AML-193 (cell line): ENCODE measurements around the gene VTI1A.
"Not testable (repeated sequence)": the region's sequence is repeated elsewhere in the genome, so short reads cannot be mapped to it uniquely, and the experiment has no call there.

Source experiments
- DNase-seq, 2 experiments: peaks; one replicate each; lab custom pipeline; 2025; lab: John Stamatoyannopoulos, UW

VTI1A gene

DNA sequence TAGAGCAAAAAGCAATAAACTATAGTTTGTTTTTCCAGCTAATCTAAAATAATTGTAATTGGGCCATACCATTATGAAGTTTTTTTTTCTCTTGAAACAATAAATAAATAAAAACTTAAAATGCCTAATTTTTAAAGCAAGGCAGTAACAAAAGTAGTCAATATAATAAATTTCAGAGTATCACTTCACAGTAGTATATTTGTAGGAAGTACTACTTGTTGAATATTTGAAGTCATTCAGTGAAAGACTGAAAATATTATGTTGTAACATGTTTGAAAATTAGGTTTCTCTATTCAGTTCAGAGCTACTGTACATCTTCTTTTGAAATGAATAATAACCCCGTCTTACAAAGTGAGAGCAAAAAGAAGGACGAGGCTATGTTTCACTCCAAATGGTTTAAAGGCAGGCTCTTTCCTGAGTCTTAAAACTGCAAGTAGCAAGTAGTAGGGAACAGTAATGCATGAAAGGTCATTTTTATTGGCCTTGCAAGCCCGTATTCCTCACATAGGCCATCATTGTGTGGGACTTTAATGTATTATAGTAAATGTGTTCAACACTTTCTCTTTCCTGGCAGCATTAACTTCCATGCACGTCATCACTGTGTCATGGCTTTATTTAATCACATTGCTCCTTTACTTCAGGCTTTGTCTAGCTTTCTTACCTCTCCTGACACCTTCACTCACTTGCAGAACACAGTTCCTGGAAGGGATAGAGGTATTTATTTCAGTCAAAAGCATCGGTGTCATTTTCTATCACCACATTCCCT is 141.4 kb downstream of the VTI1A start:
- no peak for DNase-seq

DNA sequence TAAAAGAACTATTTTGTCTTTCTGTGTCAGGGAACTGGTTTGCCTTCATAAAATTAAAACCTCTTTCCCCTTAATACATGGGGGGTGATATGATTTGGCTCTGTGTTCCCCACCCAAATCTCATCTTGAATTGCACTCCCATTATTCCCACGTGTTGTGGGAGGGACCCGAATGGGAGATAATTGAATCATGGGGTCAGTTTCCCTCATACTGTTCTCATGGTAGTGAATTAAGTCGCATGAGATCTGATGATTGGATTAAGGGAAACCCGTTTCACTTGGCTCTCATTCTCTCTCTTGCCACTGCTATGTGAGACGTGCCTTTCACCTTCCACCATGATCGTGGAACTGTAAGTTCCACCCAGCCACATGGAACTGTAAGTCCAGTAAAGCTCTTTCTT is 142.1 kb downstream of the VTI1A start:
- DNase-seq = no peak

DNA sequence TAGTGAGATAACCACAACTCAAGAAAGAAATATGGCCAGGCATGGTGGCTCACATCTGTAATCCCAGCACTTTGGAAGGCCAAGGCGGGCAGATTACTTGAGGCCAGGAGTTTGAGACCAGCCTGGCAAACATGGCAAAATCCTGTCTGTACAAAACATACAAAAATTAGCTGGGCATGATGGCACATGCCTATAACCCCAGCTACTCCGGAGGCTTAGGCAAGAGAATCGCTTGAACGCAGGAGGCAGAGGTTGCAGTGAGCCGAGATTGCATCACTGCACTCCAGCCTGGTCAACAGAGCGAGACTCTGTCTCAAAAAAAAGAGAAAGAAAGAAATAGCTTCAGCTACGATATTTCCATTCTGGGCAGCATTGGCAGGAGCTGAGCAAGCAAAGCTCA is 143.8 kb downstream of the VTI1A start:
- DNase-seq = not testable (repeated sequence)

DNA sequence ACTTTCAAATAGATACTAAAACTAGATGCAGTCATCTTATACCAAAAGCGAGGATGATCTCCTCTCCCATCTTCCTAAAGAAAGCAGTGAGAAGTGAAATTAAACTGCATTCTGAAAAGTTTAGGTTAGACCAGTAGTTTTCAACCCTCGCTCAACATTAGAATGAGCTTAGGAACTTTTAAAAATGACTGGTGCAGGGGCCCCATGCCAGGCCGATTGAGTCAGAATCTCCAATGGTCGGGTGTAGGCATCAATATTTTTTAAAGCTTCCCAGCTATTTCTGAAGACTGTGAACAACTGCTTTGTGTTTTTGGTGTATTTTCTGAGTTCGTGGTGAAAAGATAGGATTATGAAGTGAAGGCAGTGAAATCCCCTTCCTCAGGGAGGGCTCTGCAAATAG is 146.0 kb downstream of the VTI1A start:
- no peak for DNase-seq

DNA sequence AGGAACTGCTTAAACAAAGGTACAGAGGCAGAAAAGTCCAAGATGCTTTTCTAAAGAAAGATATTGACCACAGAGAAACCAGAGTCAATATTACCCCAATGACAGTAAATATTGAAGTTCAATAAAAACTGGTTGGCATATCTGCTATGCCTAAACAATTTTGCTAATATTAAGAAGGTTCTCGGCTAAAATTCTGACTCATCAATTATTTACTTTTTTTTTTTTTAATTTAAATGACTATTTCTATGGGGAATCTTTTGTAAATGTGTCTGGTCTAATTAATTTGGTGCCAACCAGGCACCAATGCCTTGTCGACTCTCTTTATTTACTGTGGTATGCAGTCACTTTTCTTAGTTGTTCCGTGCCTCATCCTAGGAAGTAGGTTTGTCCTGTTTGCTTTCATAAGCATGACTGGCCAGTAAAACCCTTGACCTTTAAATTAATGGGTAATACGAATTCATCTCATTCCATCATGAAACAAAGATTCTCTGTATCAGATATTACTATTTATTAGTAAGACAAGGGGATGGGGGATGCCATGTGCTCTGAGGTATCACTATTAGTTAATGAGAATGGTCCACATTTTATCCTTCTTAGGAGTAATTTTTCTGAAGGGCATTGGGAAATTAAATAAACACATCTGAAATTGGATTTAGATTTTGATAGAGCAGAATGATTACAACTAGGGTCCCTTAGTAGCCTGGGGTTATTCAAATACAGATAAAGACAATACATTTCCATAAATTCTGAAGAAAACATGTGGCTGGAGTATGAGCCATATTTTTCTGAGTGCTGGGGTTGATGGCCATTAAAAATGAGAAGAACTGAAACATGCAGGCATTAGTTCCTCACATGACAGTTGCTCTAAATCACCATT is 154.4 kb downstream of the VTI1A start:
- DNase-seq = no peak

DNA sequence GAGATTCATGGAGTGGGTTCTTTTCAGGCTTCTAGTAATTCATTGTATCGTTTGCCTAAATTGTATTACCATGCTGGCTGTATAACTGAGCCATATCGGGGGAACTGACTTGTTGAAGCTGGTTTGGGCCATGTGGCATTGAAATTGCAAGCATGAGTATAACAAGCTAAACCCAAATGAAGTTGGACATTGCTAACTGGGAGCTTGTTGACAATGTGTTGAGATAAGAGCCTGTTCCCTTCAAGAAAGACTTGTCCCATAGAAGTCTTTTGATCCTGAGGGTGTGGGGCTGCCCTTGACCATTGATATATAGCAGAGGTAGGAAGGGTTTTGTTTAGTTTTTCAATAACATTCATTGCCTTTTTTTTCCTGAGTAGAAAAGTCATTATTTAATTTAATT is 156.0 kb downstream of the VTI1A start:
- no peak for DNase-seq

DNA sequence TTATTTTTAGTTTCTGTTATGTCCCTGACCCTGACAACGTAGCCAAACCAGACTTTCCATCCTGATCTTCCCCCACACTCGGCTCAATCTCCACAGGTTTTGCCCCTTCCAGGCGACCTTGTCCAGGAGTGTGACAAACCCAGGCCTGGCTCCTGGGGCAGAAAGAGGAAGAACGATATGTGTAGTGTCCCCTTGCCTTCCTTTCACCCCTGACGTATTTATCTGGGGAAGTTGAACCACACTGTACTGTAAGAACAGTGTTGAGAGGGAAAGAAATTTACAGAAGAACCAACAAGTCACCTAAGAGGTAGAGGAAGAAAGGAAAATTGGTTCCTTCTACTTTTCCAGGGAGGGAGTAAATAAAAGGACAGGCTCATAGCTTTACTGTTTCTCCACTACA is 158.0 kb downstream of the VTI1A start:
- DNase-seq = no peak

DNA sequence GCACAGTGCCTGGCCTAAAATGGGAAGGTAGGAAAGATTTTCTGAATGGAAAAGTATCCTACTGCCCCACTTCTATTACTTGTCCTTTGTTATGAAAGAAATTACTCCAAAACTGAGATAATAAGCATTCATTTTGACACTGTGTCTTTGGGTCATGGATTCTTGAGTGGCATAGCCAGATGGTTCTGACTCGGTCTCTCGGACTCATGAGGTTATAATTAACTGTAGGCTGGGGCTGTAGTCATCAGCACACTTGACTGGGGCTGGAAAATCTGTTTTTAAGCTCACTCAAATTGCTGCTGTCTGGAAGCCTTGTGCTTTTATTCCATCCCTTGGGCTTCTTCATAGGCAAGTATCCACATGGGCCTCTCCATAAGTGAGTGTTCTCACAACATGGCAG is 160.5 kb downstream of the VTI1A start:
- DNase-seq = no peak

DNA sequence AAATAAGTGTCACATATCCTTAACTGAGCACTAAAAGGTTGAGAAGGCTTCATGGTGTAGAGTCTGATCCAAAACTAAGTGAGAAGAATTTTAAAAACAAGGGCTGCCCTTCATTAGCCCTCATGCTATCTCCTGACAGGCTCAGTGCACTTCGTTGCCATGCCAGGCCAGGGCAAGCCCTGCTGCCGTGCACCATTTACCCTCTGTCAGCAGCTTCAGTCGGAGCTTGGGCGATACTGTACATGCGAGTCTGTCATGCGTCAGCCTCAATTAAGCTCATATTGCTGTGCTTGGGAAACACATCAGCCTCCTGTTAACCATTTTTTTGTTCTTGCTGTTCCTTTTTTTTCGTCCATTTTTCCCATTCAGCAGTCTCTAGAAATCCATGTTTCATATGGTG is 166.6 kb downstream of the VTI1A start:
- DNase-seq = no peak

DNA sequence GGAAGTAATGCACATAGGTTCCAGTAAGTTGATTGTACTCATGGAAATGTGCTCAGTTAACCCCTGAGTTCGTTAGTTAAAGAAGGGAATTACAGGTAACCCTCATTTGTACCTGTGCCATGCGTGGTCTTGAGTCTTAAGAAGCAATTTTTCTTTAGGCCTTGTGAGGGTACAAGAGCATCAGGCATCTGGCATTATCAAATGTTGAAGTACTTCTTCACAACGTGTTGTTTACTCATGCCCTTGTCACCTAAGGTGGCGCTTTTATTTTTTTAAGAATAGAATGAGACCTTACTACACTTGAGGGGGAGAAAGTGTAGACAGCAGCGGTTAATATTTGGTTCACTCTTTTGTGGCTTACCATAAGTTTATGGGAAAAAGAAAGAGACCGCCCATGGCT is 167.1 kb downstream of the VTI1A start:
- DNase-seq = no peak

DNA sequence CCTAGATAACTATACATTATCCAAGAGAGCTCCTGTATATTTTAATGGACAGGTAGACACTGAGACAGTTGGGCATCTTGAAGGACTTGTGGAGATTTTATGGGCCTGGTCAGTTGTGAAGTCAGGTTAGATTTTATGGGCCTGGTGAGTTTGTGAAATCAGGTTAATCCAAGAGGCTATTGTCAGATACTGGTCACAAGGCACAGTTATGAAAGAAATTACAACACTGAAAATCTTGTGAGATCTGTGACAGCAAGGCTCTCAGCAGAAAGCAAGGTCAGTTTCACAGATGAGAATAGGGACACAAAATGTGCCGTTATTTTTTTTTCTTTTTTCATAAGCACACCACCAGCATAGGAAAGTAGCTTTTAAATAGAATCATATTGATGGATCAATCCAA is 167.6 kb downstream of the VTI1A start:
- DNase-seq = no peak

DNA sequence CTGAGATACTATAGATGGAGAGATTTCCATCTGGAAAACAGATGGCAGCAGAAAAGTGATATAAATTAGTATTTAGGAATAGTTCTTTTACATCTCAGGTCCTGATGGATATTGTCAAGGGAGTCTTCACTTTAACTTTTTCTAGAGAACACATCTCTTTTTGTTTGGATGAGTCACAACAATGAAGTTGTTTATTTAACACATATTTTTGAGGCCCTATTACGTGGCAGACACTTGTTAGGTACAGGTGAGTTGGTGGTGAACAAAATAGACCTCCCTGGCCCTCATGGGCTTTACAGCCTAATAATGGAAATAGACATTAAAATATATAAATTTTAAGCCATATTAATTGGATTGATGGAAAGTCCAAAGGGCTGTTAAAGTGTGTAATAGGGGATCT is 168.3 kb downstream of the VTI1A start:
- DNase-seq = no peak

DNA sequence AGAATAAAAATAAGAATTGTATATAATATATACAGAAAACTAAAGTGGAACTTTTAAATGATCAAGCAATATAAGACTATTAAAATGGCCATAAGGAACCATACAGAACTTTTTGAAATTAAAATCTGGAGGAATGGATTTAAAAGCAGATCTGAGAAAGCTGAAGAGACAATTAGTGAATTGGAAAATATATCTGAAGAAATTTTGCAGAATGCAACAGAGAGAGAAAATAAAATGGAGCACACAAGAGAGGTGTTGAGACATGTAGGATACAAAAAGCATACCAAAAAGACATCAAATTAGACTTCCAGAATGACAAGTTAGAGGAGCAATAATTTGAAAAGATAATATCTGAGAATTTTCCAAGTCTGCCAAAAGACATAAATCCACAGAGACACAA is 169.6 kb downstream of the VTI1A start:
- no peak for DNase-seq

DNA sequence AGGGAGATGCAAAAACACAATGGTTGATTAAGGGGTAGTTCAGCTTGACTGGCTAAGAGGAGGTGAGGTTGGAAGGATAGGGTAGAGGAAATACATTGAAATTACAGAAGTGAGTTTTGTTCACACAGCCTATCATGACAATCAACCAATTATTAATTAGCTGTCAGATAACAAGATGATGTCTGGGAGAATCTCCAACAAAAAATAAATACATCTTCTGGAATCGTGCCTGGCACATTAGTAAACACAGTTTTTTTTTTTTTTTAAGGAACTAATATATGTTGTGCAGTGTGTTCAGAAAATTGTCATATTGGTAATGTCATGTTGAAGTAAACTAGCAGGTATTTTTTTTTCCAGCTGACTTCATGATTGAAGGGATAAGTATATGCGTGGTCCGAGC is 171.8 kb downstream of the VTI1A start:
- DNase-seq = no peak

DNA sequence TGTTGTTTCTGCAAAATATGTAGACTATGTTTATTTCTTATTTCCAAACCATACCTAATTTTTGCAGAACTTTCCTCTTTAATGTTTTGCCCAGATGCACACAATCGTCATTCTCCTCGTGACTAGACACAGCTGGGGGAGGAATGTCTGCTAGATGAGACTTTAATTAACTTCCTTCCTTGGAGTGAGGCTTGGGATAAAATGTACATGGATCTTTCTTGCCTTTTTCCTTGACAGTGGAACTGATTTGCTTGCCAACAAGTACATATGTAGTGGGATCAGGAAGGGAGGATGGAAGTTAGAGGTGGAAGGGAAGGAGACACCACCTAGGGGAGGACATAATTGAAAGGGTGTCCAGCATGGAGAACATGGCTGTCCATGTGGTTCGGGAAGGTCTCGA is 172.5 kb downstream of the VTI1A start:
- DNase-seq = no peak

DNA sequence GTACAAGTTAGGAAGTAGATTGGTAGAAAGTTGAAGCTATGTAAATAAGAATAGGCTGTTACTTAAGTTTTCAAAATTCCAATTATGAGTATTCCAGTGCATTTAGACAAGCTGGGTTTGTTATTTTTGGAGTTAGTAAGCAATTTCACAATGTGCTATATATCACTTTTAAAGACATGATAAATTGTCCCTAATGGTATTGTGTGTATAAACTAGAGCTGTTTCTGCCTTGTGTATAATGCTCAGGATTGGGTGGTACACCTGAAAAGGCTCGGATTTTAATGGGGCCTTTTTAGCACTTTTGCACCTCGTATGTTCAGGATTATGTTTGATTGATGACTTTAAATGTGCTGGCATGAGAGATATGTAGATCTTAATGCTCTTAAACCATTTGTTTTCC is 175.8 kb downstream of the VTI1A start:
- no peak for DNase-seq

DNA sequence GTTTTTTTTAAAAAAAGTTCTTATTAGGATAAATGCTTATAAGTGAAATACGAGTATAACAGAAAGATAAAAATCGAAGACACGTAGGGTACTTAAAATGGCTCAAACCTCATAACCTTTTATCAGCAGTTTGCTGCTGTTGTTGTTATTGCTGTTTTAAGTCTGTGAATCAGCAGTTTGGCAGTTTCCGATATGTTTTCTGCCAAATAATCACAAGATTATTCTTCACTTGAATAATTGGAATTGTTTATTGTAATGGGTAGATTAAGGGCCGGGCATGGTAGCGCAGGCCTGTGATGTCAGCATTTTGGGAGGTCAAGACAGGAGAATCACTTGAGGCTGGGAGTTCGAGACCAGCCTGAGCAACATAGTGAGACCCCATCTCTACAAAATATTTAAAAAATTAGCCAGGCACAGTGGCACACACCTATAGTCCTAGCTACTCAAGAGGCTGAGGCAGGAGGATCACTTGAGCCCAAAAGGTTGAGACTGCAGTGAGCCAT is 177.6 kb downstream of the VTI1A start:
- DNase-seq = no peak

DNA sequence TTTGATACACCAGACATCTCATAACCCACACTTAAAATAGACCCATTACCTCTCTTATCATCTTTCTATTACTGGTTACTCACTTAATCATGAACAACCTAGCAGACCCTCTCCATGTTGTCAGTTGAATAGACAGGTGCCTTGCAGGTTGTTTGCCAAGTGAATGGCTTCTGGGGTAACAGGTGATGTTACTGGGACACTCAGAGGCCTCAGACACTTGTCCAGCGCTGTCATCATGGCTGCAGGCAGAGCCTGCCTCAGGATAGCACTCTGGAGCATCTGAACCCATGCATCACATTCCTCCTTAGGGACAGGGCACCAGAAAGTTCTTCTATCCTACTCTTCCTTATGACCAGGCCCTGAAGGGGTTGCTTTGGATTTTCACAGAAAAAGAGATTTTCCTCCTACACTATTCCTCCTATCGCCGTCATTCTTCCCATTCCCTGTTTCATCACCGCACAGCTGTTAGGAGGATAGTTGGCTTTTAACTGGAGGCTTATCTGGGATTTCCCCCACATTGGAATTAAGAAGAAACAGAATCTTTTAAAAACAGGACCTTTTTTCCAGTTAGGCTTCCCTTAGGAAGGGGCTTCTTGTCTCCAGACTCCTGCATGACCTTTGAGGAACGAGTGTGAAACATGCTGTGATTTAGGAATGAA is 182.1 kb downstream of the VTI1A start:
- no peak for DNase-seq

DNA sequence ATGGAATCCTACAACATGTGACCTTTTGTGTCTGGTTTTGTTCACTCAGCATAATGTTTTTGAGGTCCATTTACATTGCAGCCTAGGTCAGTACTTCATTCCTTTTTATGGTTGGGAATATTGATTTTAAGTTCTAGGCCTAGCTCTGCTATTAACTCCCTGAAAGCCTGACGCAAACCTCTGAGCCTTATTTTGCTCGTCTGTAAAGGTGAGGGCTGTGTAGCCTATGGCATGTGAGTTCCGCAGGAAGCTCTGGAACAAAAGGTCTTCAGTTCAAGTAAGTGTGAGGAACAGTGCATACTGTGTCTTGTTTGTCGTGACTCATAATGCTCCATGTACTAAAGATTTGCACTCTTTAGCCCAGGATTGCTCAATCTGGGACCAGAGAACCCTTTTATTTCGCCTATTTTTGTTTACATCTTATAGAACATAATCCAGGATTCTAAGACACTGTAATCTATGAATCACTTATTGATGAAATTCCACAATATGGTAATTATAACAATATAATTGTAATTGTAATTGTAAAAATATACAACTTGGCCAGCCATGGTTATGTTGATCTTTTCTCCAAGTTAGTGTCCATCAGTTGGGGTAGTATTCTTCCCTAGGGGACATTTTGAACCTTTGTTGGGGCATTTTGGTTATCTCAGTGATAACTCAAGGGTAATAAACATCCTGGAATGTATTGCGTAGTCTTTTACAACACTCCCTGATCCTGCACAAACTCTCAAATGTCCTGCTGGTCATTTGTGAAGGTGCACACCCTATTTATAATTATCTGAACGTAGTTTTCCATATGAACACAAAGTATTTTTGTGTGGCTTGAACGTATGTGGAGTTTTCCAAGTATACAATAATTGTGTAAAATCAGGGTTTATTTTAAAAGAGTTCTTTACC is 184.7 kb downstream of the VTI1A start:
- DNase-seq = no peak

DNA sequence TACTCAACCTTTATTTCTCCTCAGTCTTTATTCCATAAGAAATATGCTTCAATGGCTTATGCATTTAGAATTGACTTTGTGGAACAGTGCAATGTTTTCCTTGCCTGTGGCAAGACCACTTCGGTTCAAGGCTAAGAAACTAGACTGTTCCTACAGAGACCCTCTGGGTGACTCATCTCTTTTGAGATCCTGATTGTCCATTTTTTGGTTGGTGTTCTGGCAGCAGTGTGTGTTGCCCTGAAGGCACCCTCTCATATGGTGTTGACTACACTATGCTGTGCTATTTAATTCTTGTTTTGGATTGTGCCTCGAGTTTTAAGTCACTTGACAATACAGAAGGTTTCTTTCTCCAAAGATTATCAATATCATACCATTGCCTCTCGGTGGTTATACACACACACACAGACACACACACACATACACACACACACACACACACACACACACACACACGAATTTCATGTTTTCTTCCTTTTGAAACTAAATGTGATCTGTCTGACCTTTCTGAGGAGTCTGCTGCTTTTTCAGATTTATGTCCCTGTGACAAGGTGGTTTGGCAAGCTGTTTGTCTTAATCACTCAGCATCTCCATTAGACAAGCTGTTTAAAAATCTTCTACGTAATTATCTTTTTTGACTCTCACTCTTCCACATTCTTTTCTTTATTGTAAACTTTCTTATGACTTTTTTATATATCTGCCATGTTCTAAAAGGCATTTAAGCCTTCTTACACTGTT is 187.2 kb downstream of the VTI1A start:
- DNase-seq = no peak

DNA sequence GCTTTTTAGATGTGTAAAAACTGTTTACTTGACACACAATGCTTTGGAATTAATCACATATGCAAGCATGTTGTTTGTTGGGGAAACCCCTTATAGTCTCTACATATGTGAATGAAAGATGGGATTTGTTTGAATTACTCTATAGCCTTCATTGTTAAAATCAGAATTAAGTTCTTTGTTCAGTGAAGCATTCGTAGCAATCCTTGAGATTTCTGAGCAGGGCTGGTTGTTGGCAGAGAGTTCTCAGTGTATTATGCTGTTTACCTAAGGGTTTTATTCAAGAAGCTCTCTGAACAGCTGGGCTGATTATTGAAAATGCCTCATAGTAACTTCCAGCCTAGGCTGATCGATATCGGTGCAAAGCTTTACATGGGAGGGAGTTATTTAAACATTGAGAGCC is 190.9 kb downstream of the VTI1A start:
- DNase-seq = no peak
